ENCODE measurements around the gene KSR2. TPM values are rescaled to one million over a fixed set of nuclear protein-coding genes. Genes with fewer than 3 reads are reported as not detected.
A peak's percentile ranks its signal among the peaks of the same experiment; 100 is the strongest.

KSR2 gene
- total and polyA plus RNA-seq, 2 of the 13 experiments (the other 11 are each of a cell fraction or from before 2014, with no cell fraction given): 0.02 TPM; not detected in 1

DNA sequence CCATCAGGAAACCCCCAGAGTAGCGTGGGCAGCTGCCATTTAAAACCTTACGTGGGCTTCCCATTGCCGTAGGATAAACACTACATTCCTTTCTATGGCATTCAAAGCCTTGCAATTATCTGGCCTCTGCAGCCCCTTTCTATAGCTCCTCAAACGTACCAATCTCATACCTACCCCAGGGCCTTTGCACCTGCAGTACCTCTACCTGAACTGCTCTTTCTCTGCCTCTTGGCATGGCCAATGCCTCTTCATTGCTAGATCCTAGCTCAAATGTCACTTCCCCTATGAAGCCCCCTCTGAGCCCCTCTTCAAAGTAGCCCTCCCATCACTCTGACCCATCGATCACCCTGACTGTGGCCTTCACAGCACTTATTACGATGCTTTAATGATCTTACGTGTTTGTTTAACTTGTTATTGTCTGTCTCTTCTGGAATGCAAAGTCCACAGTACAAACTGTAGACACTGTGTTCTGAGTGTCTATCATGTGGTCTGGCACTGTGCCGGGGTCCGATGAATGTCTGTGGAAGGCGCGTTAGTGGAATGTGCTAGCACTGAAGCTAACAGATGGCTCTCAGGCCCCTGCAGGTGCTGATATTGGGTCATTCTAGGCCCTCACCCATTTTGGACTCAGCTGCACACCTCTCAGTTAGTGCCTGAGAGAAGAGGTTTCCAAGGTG, 450.1 kb downstream of the KSR2 start (continued):
- TF ChIP-seq, protein P1, sequence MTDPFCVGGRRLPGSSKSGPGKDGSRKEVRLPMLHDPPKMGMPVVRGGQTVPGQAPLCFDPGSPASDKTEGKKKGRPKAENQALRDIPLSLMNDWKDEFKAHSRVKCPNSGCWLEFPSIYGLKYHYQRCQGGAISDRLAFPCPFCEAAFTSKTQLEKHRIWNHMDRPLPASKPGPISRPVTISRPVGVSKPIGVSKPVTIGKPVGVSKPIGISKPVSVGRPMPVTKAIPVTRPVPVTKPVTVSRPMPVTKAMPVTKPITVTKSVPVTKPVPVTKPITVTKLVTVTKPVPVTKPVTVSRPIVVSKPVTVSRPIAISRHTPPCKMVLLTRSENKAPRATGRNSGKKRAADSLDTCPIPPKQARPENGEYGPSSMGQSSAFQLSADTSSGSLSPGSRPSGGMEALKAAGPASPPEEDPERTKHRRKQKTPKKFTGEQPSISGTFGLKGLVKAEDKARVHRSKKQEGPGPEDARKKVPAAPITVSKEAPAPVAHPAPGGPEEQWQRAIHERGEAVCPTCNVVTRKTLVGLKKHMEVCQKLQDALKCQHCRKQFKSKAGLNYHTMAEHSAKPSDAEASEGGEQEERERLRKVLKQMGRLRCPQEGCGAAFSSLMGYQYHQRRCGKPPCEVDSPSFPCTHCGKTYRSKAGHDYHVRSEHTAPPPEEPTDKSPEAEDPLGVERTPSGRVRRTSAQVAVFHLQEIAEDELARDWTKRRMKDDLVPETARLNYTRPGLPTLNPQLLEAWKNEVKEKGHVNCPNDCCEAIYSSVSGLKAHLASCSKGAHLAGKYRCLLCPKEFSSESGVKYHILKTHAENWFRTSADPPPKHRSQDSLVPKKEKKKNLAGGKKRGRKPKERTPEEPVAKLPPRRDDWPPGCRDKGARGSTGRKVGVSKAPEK (CRISPR knock-in tag; IDR thresholded peaks at IDR 0.05; ENCODE audit: borderline replicate concordance): no peak
- TF ChIP-seq NBN (conservative IDR thresholded peaks at IDR 0.05): no peak
- TF ChIP-seq HMG20B (CRISPR knock-in tag; conservative IDR thresholded peaks at IDR 0.05): no peak
- TF ChIP-seq ZNF776 (CRISPR knock-in tag; IDR thresholded peaks at IDR 0.05): no peak
- no peak for TF ChIP-seq HNRNPL (IDR thresholded peaks at IDR 0.05; ENCODE audit: low read depth, low read length)
- TF ChIP-seq, protein P2, sequence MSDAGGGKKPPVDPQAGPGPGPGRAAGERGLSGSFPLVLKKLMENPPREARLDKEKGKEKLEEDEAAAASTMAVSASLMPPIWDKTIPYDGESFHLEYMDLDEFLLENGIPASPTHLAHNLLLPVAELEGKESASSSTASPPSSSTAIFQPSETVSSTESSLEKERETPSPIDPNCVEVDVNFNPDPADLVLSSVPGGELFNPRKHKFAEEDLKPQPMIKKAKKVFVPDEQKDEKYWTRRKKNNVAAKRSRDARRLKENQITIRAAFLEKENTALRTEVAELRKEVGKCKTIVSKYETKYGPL (CRISPR knock-in tag; IDR thresholded peaks at IDR 0.05): no peak
- TF ChIP-seq MED8 (CRISPR knock-in tag; IDR thresholded peaks at IDR 0.05; ENCODE audit: insufficient replicate concordance): no peak
- TF ChIP-seq, protein P3, sequence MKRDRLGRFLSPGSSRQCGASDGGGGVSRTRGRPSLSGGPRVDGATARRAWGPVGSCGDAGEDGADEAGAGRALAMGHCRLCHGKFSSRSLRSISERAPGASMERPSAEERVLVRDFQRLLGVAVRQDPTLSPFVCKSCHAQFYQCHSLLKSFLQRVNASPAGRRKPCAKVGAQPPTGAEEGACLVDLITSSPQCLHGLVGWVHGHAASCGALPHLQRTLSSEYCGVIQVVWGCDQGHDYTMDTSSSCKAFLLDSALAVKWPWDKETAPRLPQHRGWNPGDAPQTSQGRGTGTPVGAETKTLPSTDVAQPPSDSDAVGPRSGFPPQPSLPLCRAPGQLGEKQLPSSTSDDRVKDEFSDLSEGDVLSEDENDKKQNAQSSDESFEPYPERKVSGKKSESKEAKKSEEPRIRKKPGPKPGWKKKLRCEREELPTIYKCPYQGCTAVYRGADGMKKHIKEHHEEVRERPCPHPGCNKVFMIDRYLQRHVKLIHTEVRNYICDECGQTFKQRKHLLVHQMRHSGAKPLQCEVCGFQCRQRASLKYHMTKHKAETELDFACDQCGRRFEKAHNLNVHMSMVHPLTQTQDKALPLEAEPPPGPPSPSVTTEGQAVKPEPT (CRISPR knock-in tag; IDR thresholded peaks at IDR 0.05; ENCODE audit: low read depth): no peak
- TF ChIP-seq PAF1 (CRISPR knock-in tag; IDR thresholded peaks at IDR 0.05): no peak
- TF ChIP-seq ZBTB7A (CRISPR knock-in tag; IDR thresholded peaks at IDR 0.05): no peak
- no peak for TF ChIP-seq ARNTL (CRISPR knock-in tag; IDR thresholded peaks at IDR 0.05)
- TF ChIP-seq YEATS2 (CRISPR knock-in tag; IDR thresholded peaks at IDR 0.05; ENCODE audit: borderline replicate concordance): no peak
- TF ChIP-seq SATB2 (CRISPR knock-in tag; IDR thresholded peaks at IDR 0.05): no peak
- TF ChIP-seq KLF11 (CRISPR knock-in tag; IDR thresholded peaks at IDR 0.05): no peak
- no peak for TF ChIP-seq AHR (CRISPR knock-in tag; IDR thresholded peaks at IDR 0.05)
- TF ChIP-seq, protein P4, sequence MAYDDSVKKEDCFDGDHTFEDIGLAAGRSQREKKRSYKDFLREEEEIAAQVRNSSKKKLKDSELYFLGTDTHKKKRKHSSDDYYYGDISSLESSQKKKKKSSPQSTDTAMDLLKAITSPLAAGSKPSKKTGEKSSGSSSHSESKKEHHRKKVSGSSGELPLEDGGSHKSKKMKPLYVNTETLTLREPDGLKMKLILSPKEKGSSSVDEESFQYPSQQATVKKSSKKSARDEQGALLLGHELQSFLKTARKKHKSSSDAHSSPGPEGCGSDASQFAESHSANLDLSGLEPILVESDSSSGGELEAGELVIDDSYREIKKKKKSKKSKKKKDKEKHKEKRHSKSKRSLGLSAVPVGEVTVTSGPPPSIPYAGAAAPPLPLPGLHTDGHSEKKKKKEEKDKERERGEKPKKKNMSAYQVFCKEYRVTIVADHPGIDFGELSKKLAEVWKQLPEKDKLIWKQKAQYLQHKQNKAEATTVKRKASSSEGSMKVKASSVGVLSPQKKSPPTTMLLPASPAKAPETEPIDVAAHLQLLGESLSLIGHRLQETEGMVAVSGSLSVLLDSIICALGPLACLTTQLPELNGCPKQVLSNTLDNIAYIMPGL (CRISPR knock-in tag; IDR thresholded peaks at IDR 0.05; ENCODE audit: borderline replicate concordance in 1 of 2, low read depth in 1 of 2): no peak
- no peak for TF ChIP-seq ZNF225 (CRISPR knock-in tag; IDR thresholded peaks at IDR 0.05)
- TF ChIP-seq, protein P5, sequence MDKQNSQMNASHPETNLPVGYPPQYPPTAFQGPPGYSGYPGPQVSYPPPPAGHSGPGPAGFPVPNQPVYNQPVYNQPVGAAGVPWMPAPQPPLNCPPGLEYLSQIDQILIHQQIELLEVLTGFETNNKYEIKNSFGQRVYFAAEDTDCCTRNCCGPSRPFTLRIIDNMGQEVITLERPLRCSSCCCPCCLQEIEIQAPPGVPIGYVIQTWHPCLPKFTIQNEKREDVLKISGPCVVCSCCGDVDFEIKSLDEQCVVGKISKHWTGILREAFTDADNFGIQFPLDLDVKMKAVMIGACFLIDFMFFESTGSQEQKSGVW (CRISPR knock-in tag; IDR thresholded peaks at IDR 0.05; ENCODE audit: borderline replicate concordance): no peak
- peak; percentile 51; the same call in 1 of the 2 replicates for TF ChIP-seq FOSL2 (CRISPR knock-in tag; IDR thresholded peaks at IDR 0.05)
- no peak for TF ChIP-seq ZNF101 (CRISPR knock-in tag; IDR thresholded peaks at IDR 0.05; ENCODE audit: borderline replicate concordance, low read depth)
- TF ChIP-seq SMARCC2 (IDR thresholded peaks at IDR 0.05): no peak

Data from HepG2 (cell line).